ENCODE measurements around the gene MRPL55. TPM values are rescaled to one million over a fixed set of nuclear protein-coding genes. Genes with fewer than 3 reads are reported as not detected.
"Not testable (repeated sequence)": the region's sequence is repeated elsewhere in the genome, so short reads cannot be mapped to it uniquely, and the experiment has no call there.

MRPL55 gene
- total RNA-seq, 1 donor from 2014 or later = 42.4 TPM

- no peak overlapping the region for H3K4me2 ChIP-seq
- H3K4me1 Mint-ChIP-seq = peaks cover 14% of the 10 kb centered on the region
Observed at GRCh38 chr1:228112617-228113016, 3.5 kb upstream of the MRPL55 start.

GRCh38 chr1:228112167-228112566 is 3.1 kb upstream of the MRPL55 start:
- Histone ChIP-seq H3K27ac (no peak overlapping the region), H3K4me3 (no peak overlapping the region), H3K36me3 (no peaks in the 10 kb centered on the region), H3K4me2 (no peak overlapping the region), H3K27me3 (peaks cover 8% of the 10 kb centered on the region), H3K79me2 (ENCODE audit: low read depth) (peaks cover 14% of the 10 kb centered on the region), H3K9me3 (ENCODE audit: low read depth) (peaks cover 4% of the 10 kb centered on the region), H3F3A (ENCODE audit: low read depth) (no peaks in the 10 kb centered on the region), H2AFZ (replicated peaks) (no peak overlapping the region), H3K9ac (no peak overlapping the region), H3K4me1 (peaks cover 3% of the 10 kb centered on the region), H4K20me1 (ENCODE audit: low read depth) (no peaks in the 10 kb centered on the region)
- Mint-ChIP-seq H3K27me3 (ENCODE audit: insufficient read depth, low read depth) (peaks cover 9% of the 10 kb centered on the region), H3K27ac (no peak overlapping the region), H3K4me1 (peaks cover 14% of the 10 kb centered on the region), H3K36me3 (no peaks in the 10 kb centered on the region), H3K9me3 (peaks cover 4% of the 10 kb centered on the region), H3K4me3 (no peak overlapping the region)
- no peak for DNase-seq (ENCODE audit: low spot score)
- TF ChIP-seq EZH2 (IDR thresholded peaks at IDR 0.05) = no peak
- no peak for TF ChIP-seq CTCF (IDR thresholded peaks at IDR 0.05)
- TF ChIP-seq EZH2phosphoT487 (IDR thresholded peaks at IDR 0.05) = no peak

More at GRCh38 chr1:228112617-228113016, 3.5 kb upstream of the MRPL55 start:
- Mint-ChIP-seq H3K27ac (no peak overlapping the region), H3K9me3 (peaks cover 7% of the 10 kb centered on the region), H3K27me3 (ENCODE audit: insufficient read depth, low read depth) (peaks cover 9% of the 10 kb centered on the region), H3K36me3 (peaks cover 1% of the 10 kb centered on the region), H3K4me3 (no peak overlapping the region)
- no peak for TF ChIP-seq EZH2phosphoT487 (IDR thresholded peaks at IDR 0.05)
- no peak for TF ChIP-seq EZH2 (IDR thresholded peaks at IDR 0.05)
- no peak for TF ChIP-seq CTCF (IDR thresholded peaks at IDR 0.05)
- H3K9ac ChIP-seq = no peak overlapping the region
- H3K4me3 ChIP-seq = no peak overlapping the region
- H2AFZ ChIP-seq (replicated peaks) = no peak overlapping the region
- H3K4me1 ChIP-seq = peaks cover 3% of the 10 kb centered on the region
- peaks cover 8% of the 10 kb centered on the region for H3K27me3 ChIP-seq
- peaks cover 6% of the 10 kb centered on the region for H3K9me3 ChIP-seq (ENCODE audit: low read depth)
- peaks cover 14% of the 10 kb centered on the region for H3K79me2 ChIP-seq (ENCODE audit: low read depth)
- H4K20me1 ChIP-seq (ENCODE audit: low read depth) = no peaks in the 10 kb centered on the region
- H3K27ac ChIP-seq = no peak overlapping the region
- no peaks in the 10 kb centered on the region for H3F3A ChIP-seq (ENCODE audit: low read depth)
- H3K36me3 ChIP-seq = no peaks in the 10 kb centered on the region
- no peak for DNase-seq (ENCODE audit: low spot score)

GRCh38 chr1:228111315-228111714 is 2.2 kb upstream of the MRPL55 start:
- H3K27ac Mint-ChIP-seq, H3K9me3 Mint-ChIP-seq: not testable (repeated sequence)

GRCh38 chr1:228110556-228110955 is 1.5 kb upstream of the MRPL55 start:
- H2AFZ ChIP-seq (replicated peaks) = no peak overlapping the region
- TF ChIP-seq CTCF (IDR thresholded peaks at IDR 0.05) (no peak), EZH2phosphoT487 (IDR thresholded peaks at IDR 0.05) (no peak), EZH2 (IDR thresholded peaks at IDR 0.05) (no peak)
- peaks cover 8% of the 10 kb centered on the region for H3K27me3 ChIP-seq
- no peaks in the 10 kb centered on the region for H4K20me1 ChIP-seq (ENCODE audit: low read depth)
- peaks cover 3% of the 10 kb centered on the region for H3K4me1 ChIP-seq
- H3K79me2 ChIP-seq (ENCODE audit: low read depth) = peaks cover 14% of the 10 kb centered on the region
- peaks cover 12% of the 10 kb centered on the region for H3K27me3 Mint-ChIP-seq (ENCODE audit: insufficient read depth, low read depth)
- no peaks in the 10 kb centered on the region for H3K9me3 Mint-ChIP-seq
- H3K9ac ChIP-seq = no peak overlapping the region
- no peaks in the 10 kb centered on the region for H3K36me3 Mint-ChIP-seq
- peak overlapping the region; percentile 96 for H3K4me3 Mint-ChIP-seq
- no peaks in the 10 kb centered on the region for H3F3A ChIP-seq (ENCODE audit: low read depth)
- no peak overlapping the region for H3K4me3 ChIP-seq
- peaks cover 14% of the 10 kb centered on the region for H3K4me1 Mint-ChIP-seq
- no peaks in the 10 kb centered on the region for H3K36me3 ChIP-seq
- DNase-seq (ENCODE audit: low spot score) = no peak
- H3K9me3 ChIP-seq (ENCODE audit: low read depth) = no peaks in the 10 kb centered on the region
- H3K27ac ChIP-seq = no peak overlapping the region
- no peak overlapping the region for H3K4me2 ChIP-seq
- no peak overlapping the region for H3K27ac Mint-ChIP-seq

More at GRCh38 chr1:228111315-228111714, 2.2 kb upstream of the MRPL55 start:
- not testable (repeated sequence) for H3F3A ChIP-seq (ENCODE audit: low read depth); H3K36me3 ChIP-seq; H3K9me3 ChIP-seq (ENCODE audit: low read depth); H3K27ac ChIP-seq; DNase-seq (ENCODE audit: low spot score); H2AFZ ChIP-seq (replicated peaks); H3K27me3 ChIP-seq; H3K4me3 ChIP-seq; H4K20me1 ChIP-seq (ENCODE audit: low read depth); H3K4me1 ChIP-seq; H3K36me3 Mint-ChIP-seq; H3K9ac ChIP-seq; H3K4me2 ChIP-seq
- peak overlapping the region; percentile 50 for H3K4me3 Mint-ChIP-seq
- H3K79me2 ChIP-seq (ENCODE audit: low read depth) = peaks cover 14% of the 10 kb centered on the region
- peaks cover 12% of the 10 kb centered on the region for H3K27me3 Mint-ChIP-seq (ENCODE audit: insufficient read depth, low read depth)
- H3K4me1 Mint-ChIP-seq = peaks cover 14% of the 10 kb centered on the region
